Natural killer cell (primary cell): Measurements from ENCODE around the gene DNASE1L1. TPM values are rescaled to one million over a fixed set of nuclear protein-coding genes. Genes with fewer than 3 reads are reported as not detected.

ENCODE experiments used
- ATAC-seq, 3 donors: fragments of 150-1000 bp in 2 of 3; fragments of 200-7000 bp in 1 of 3; cut with Tn5 transposase; 1 replicate in 1 of 3; 2 replicates in 2 of 3; pipeline ENCODE4 v1.10.0; 2021; ENCODE audit warnings: mild to moderate bottlenecking in 2 of 3, moderate library complexity in 2 of 3
- DNase-seq, 2 donors: peaks; one replicate each; pipeline versions ENCODE4 v3.0.0 to v3.0.0-alpha.2; 2013 to 2021; ENCODE audit warnings: mixed read lengths in 1 of 2
- H3K27ac ChIP-seq: one replicate; pipeline ENCODE4 v1.5.1; 2013; ENCODE audit warnings: mild to moderate bottlenecking, low read length
- H3K27me3 ChIP-seq: one replicate; pipeline ENCODE4 v1.6.1; 2013; ENCODE audit warnings: low read length; ENCODE audit not compliant: control insufficient read depth, insufficient read depth
- H3K36me3 ChIP-seq: one replicate; pipeline ENCODE4 v1.6.1; 2013; ENCODE audit warnings: low read length; ENCODE audit not compliant: control insufficient read depth, insufficient read depth
- H3K4me1 ChIP-seq: one replicate; pipeline ENCODE4 v1.6.1; 2013; ENCODE audit warnings: low read length; ENCODE audit not compliant: control insufficient read depth, insufficient read depth
- H3K4me3 ChIP-seq: one replicate; pipeline ENCODE4 v1.5.1; 2013; ENCODE audit warnings: low read length
- H3K9me3 ChIP-seq: one replicate; pipeline ENCODE4 v1.6.1; 2013; ENCODE audit warnings: low read length; ENCODE audit not compliant: control insufficient read depth, insufficient read depth
- H3K27ac Mint-ChIP-seq, 2 donors: one replicate each; pipeline ENCODE4 v1.8.0; 2022; ENCODE audit warnings: mild to moderate bottlenecking in 2 of 2, mixed read lengths in 2 of 2, moderate library complexity in 1 of 2
- H3K27me3 Mint-ChIP-seq, 2 donors: one replicate each; pipeline ENCODE4 v1.8.0; 2022; ENCODE audit warnings: low read depth in 2 of 2, mixed read lengths in 2 of 2
- H3K36me3 Mint-ChIP-seq: one replicate; pipeline ENCODE4 v1.8.0; 2022; ENCODE audit warnings: mixed read lengths
- H3K4me1 Mint-ChIP-seq, 2 donors: one replicate each; pipeline ENCODE4 v1.8.0; 2022; ENCODE audit warnings: mixed read lengths in 2 of 2
- H3K4me3 Mint-ChIP-seq: one replicate; pipeline ENCODE4 v1.8.0; 2022; ENCODE audit warnings: mild to moderate bottlenecking, moderate library complexity, mixed read lengths
- H3K9me3 Mint-ChIP-seq, 2 donors: one replicate each; pipeline ENCODE4 v1.8.0; 2022; ENCODE audit warnings: mixed read lengths in 2 of 2
- WGBS: methylation state at CpG from one replicate; pipeline ENCODE4 v1.1.7; 2013; ENCODE audit warnings: missing lambda C conversion rate; ENCODE audit not compliant: insufficient coverage; 5-methylcytosine and 5-hydroxymethylcytosine counted together
- intact Hi-C: fragments of 100-400 bp; cut with micrococcal nuclease; formaldehyde crosslinking; loops from one replicate; pipeline ENCODE4 v1.14.2; 2022
- total RNA-seq, 4 donors: library from RNA; stranded (reverse); fragments of 120-200 nt in 1 of 4; gene quantifications; one replicate each; pipeline versions ENCODE4 v1.2.3 to v1.2.4, GENCODE V29; 2013 to 2022
- TF ChIP-seq, protein P1 (sequence below): fragments of 200-600 bp; IDR thresholded peaks from one replicate; pipeline ENCODE4 v1.8.0; 2022; ENCODE audit warnings: antibody characterized with exemption

DNASE1L1 gene, protein sequence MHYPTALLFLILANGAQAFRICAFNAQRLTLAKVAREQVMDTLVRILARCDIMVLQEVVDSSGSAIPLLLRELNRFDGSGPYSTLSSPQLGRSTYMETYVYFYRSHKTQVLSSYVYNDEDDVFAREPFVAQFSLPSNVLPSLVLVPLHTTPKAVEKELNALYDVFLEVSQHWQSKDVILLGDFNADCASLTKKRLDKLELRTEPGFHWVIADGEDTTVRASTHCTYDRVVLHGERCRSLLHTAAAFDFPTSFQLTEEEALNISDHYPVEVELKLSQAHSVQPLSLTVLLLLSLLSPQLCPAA
- 10 to 100 TPM; 16.7 to 19.6 (median 16.8) TPM for total RNA-seq
- 23.8 TPM for total RNA-seq (2013)

GRCh38 chrX:154409222-154409871 lies at the start of gene DNASE1L1:
DNASE1L1 (minus strand) TSS chrX:154409254; CDS start chrX:154405568, 3,686 bp downstream.
- Histone ChIP-seq H3K4me3 (peak within 1 kb of the TSS; percentile 31), H3K4me1 (peaks cover 32% of the 10 kb centered on the region), H3K27me3 (no peaks in the 10 kb centered on the region), H3K36me3 (no peaks in the 10 kb centered on the region), H3K27ac (peak within 1 kb of the TSS; percentile 73), H3K9me3 (no peaks in the 10 kb centered on the region)
- Mint-ChIP-seq H3K4me3 (peak within 1 kb of the TSS; percentile 74), H3K27me3 (peaks cover 0 to 6% of the 10 kb centered on the region in 2 donors), H3K4me1 (peaks cover 5 to 26% of the 10 kb centered on the region in 2 donors), H3K27ac (peak within 1 kb of the TSS; percentile 74 to 90), H3K36me3 (no peaks in the 10 kb centered on the region), H3K9me3 (no peaks in the 10 kb centered on the region)
- intact Hi-C loops: no loop called here
- 26% methylated on average over 26 of the region's 26 CpGs for WGBS
- ATAC-seq (peak; percentile 45 to 62 (median 52)), DNase-seq (peak; percentile 25 to 30)
- TF ChIP-seq, protein P1, sequence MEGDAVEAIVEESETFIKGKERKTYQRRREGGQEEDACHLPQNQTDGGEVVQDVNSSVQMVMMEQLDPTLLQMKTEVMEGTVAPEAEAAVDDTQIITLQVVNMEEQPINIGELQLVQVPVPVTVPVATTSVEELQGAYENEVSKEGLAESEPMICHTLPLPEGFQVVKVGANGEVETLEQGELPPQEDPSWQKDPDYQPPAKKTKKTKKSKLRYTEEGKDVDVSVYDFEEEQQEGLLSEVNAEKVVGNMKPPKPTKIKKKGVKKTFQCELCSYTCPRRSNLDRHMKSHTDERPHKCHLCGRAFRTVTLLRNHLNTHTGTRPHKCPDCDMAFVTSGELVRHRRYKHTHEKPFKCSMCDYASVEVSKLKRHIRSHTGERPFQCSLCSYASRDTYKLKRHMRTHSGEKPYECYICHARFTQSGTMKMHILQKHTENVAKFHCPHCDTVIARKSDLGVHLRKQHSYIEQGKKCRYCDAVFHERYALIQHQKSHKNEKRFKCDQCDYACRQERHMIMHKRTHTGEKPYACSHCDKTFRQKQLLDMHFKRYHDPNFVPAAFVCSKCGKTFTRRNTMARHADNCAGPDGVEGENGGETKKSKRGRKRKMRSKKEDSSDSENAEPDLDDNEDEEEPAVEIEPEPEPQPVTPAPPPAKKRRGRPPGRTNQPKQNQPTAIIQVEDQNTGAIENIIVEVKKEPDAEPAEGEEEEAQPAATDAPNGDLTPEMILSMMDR: no peak

DNA sequence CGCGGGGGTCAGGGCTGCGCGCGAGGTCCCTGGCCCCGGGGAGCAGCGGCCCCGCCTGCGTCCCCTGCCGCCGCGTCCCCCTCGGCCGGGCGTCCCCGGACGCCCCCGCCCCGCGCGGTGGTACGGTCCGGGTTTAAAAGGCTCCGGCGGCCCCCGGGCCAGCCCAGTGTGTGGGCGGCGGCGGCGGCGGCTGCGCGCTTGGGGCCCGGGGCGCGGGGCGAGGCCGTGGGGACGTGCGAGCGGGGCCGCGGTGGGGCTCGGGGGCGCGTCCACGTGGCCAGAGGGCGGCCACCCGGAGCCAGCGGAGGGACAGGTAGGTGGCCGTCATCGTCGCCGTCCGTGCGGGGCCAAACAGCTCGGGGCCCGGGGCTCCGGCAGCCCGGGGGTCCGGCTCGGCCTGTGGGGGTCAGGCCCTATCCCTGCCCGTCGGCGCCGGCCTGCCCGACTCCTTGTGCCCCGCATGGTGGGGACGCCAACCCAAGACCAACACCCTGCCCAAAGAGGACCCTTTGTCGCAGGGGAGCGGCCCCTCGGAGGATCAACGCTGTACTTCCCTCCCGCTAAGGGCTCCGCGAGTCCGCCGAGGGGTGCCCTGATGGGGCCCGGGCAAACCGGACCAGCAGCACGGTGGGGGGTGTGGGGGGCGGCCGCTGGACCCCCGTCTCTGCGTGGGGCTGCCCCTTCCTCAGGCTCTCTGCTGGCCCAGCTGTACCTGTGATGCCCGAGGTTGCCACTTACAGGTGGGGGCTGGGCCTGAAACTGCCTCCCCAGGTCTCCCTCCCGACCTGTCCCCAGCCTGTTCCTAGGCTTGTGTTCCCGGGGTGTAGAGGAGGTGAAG lies 49.3 kb upstream of the DNASE1L1 start, which contains the start of gene PLXNA3:
TSS of gene PLXNA3 (plus strand) at position 166 of the 838 bp plus-strand sequence. CDS start 1,903 bp downstream, outside the sequence.
- H3K4me1 Mint-ChIP-seq: peaks cover 6 to 18% of the 10 kb centered on the region in 2 donors
- Histone ChIP-seq H3K36me3 (no peaks in the 10 kb centered on the region), H3K4me1 (peaks cover 21% of the 10 kb centered on the region), H3K27ac (no peak within 1 kb of the TSS), H3K4me3 (peak within 1 kb of the TSS; percentile 49), H3K9me3 (no peaks in the 10 kb centered on the region), H3K27me3 (no peaks in the 10 kb centered on the region)
- peaks cover 0 to 7% of the 10 kb centered on the region in 2 donors for H3K27me3 Mint-ChIP-seq
- peak within 1 kb of the TSS; percentile 83 to 92 for H3K27ac Mint-ChIP-seq
- TF ChIP-seq, protein P1: no peak
- peak; percentile 57 to 80 for DNase-seq
- H3K4me3 Mint-ChIP-seq: peak within 1 kb of the TSS; percentile 95
- ATAC-seq: peak; percentile 84 to 91 (median 87)
- WGBS: 1% methylated on average over 83 of the region's 88 CpGs
- H3K9me3 Mint-ChIP-seq: no peaks in the 10 kb centered on the region
- H3K36me3 Mint-ChIP-seq: no peaks in the 10 kb centered on the region
- intact Hi-C loops: no loop called here

- DNase-seq: peak in 1 of 2 donors; percentile 79
- ATAC-seq: peak; percentile 66 to 76 (median 67)
- H3K4me1 Mint-ChIP-seq: peaks cover 6 to 18% of the 10 kb centered on the region in 2 donors
- no peaks in the 10 kb centered on the region for H3K27me3 ChIP-seq
- H3K4me3 ChIP-seq: peak overlapping the region; percentile 49
- H3K4me3 Mint-ChIP-seq: peak overlapping the region; percentile 95
- H3K9me3 ChIP-seq: no peaks in the 10 kb centered on the region
- intact Hi-C loops: no loop called here
- no peaks in the 10 kb centered on the region for H3K36me3 Mint-ChIP-seq
- TF ChIP-seq, protein P1: no peak
- H3K27ac Mint-ChIP-seq: peak overlapping the region; percentile 83 to 92
- peaks cover 21% of the 10 kb centered on the region for H3K4me1 ChIP-seq
- H3K36me3 ChIP-seq: no peaks in the 10 kb centered on the region
- peaks cover 0 to 7% of the 10 kb centered on the region in 2 donors for H3K27me3 Mint-ChIP-seq
- no peaks in the 10 kb centered on the region for H3K9me3 Mint-ChIP-seq
- WGBS: 1% methylated on average over 63 of the region's 65 CpGs
- no peak overlapping the region for H3K27ac ChIP-seq
These were observed 48.5 kb upstream of the DNASE1L1 start for GRCh38 chrX:154457491-154458115.
